Measurements from ENCODE around the gene TNS3.

TNS3 gene

GRCh38 chr7:47622946-47623640 lies 41.2 kb upstream of the TNS3 start:
- no peak for TF ChIP-seq CTCF (IDR thresholded peaks at IDR 0.05; ENCODE audit: extremely low read depth, insufficient read depth, missing control alignments)
- no peak for DNase-seq (ENCODE audit: low spot score)
- in situ Hi-C loops (cut with MboI; ENCODE audit: low pct_unique_long_range_greater_than_20kb, low sequenced_read_pairs, unreplicated experiment), result no loop called here

- TF ChIP-seq CTCF (IDR thresholded peaks at IDR 0.05; ENCODE audit: extremely low read depth, insufficient read depth, missing control alignments), result no peak
- in situ Hi-C loops (cut with MboI; ENCODE audit: low pct_unique_long_range_greater_than_20kb, low sequenced_read_pairs, unreplicated experiment), result no loop called here
- DNase-seq (ENCODE audit: low spot score), result no peak
Observed at GRCh38 chr7:47622586-47622945, 40.7 kb upstream of the TNS3 start.

GRCh38 chr7:47621979-47622561 lies 40.2 kb upstream of the TNS3 start:
- in situ Hi-C loops (cut with MboI; ENCODE audit: low pct_unique_long_range_greater_than_20kb, low sequenced_read_pairs, unreplicated experiment), result no loop called here
- no peak for DNase-seq (ENCODE audit: low spot score)
- TF ChIP-seq CTCF (IDR thresholded peaks at IDR 0.05; ENCODE audit: extremely low read depth, insufficient read depth, missing control alignments), result no peak

- DNase-seq (ENCODE audit: low spot score), result no peak
- in situ Hi-C loops (cut with MboI; ENCODE audit: low pct_unique_long_range_greater_than_20kb, low sequenced_read_pairs, unreplicated experiment), result no loop called here
- TF ChIP-seq CTCF (IDR thresholded peaks at IDR 0.05; ENCODE audit: extremely low read depth, insufficient read depth, missing control alignments), result no peak
Observed at GRCh38 chr7:47621347-47621746, 39.4 kb upstream of the TNS3 start.

GRCh38 chr7:47619806-47620205 lies 37.9 kb upstream of the TNS3 start:
- no peak for TF ChIP-seq CTCF (IDR thresholded peaks at IDR 0.05; ENCODE audit: extremely low read depth, insufficient read depth, missing control alignments)
- in situ Hi-C loops (cut with MboI; ENCODE audit: low pct_unique_long_range_greater_than_20kb, low sequenced_read_pairs, unreplicated experiment), result no loop called here
- DNase-seq (ENCODE audit: low spot score), result no peak

- no peak for TF ChIP-seq CTCF (IDR thresholded peaks at IDR 0.05; ENCODE audit: extremely low read depth, insufficient read depth, missing control alignments)
- no peak for DNase-seq (ENCODE audit: low spot score)
- in situ Hi-C loops (cut with MboI; ENCODE audit: low pct_unique_long_range_greater_than_20kb, low sequenced_read_pairs, unreplicated experiment), result no loop called here
Observed at GRCh38 chr7:47617131-47617530, 35.2 kb upstream of the TNS3 start.
